SK-N-MC (cell line): ENCODE results near the gene SLC25A1.

Source experiments
- EZH2 ChIP-seq: fragments of 200-600 bp; sonication (generic); IDR thresholded peaks from one replicate; pipeline ENCODE4 v1.6.1; 2017; ENCODE audit warnings: antibody characterized with exemption
- POLR2AphosphoS5 ChIP-seq: IDR thresholded peaks from 2 replicates; pipeline ENCODE4 v1.6.1; 2012; ENCODE audit warnings: mild to moderate bottlenecking, low read depth, low read length, borderline replicate concordance

- TF ChIP-seq EZH2 = no peak
- TF ChIP-seq POLR2AphosphoS5 = no peak
These were observed 2.3 kb upstream of the SLC25A1 start for GRCh38 chr22:19180740-19181410.
